GM19397 (cell line): ENCODE data around the gene TARS3.
A peak's percentile ranks its signal among the peaks of the same experiment; 100 is the strongest.
"Not testable (repeated sequence)": the region's sequence is repeated elsewhere in the genome, so short reads cannot be mapped to it uniquely, and the experiment has no call there.

ENCODE experiments used
- ATAC-seq: cut with Tn5 transposase; IDR thresholded peaks from one replicate; pipeline ENCODE4 v1.9.1; 2021; ENCODE audit warnings: mild to moderate bottlenecking, moderate library complexity; ENCODE audit not compliant: unreplicated experiment

The TARS3 gene

GRCh38 chr15:101657171-101657570 is 67.1 kb downstream of the TARS3 start:
- no peak for ATAC-seq

- not testable (repeated sequence) for ATAC-seq
Observed at GRCh38 chr15:101654624-101655337, 69.5 kb downstream of the TARS3 start.

- no peak for ATAC-seq
Observed at GRCh38 chr15:101654171-101654570, 70.1 kb downstream of the TARS3 start.

GRCh38 chr15:101652786-101653430 is 71.4 kb downstream of the TARS3 start:
- no peak for ATAC-seq

- peak; percentile 90 for ATAC-seq
Observed at GRCh38 chr15:101652098-101652785, 72.0 kb downstream of the TARS3 start, which contains the start of gene TM2D3. TM2D3 (minus strand) TSS chr15:101652381; CDS start chr15:101652361, 20 bp downstream.

GRCh38 chr15:101651554-101652097 is 72.6 kb downstream of the TARS3 start:
- no peak for ATAC-seq

GRCh38 chr15:101650145-101650544 is 74.1 kb downstream of the TARS3 start:
- no peak for ATAC-seq

- ATAC-seq = no peak
Observed at GRCh38 chr15:101648356-101648755, 75.9 kb downstream of the TARS3 start.

- ATAC-seq = no peak
Observed at GRCh38 chr15:101647251-101647650, 77.0 kb downstream of the TARS3 start.

GRCh38 chr15:101646672-101647071 is 77.6 kb downstream of the TARS3 start:
- no peak for ATAC-seq

GRCh38 chr15:101642361-101642760 is 81.9 kb downstream of the TARS3 start:
- ATAC-seq = no peak

- no peak for ATAC-seq
Observed at GRCh38 chr15:101641894-101642293, 82.4 kb downstream of the TARS3 start.

- ATAC-seq = peak; percentile 64
Observed at GRCh38 chr15:101641129-101641764, 83.0 kb downstream of the TARS3 start.

GRCh38 chr15:101639667-101640066 is 84.6 kb downstream of the TARS3 start:
- ATAC-seq = no peak

GRCh38 chr15:101637919-101638318 is 86.4 kb downstream of the TARS3 start:
- ATAC-seq = no peak

GRCh38 chr15:101637516-101637915 is 86.8 kb downstream of the TARS3 start:
- no peak for ATAC-seq

- no peak for ATAC-seq
Observed at GRCh38 chr15:101637038-101637437, 87.2 kb downstream of the TARS3 start.

- no peak for ATAC-seq
Observed at GRCh38 chr15:101635944-101636727, 88.1 kb downstream of the TARS3 start.

- no peak for ATAC-seq
Observed at GRCh38 chr15:101633356-101633755, 90.9 kb downstream of the TARS3 start.

- ATAC-seq = not testable (repeated sequence)
Observed at GRCh38 chr15:101626729-101627128, 97.5 kb downstream of the TARS3 start.
